Stimulated activated CD8-positive, alpha-beta memory T cell treated with anti-CD3 and anti-CD28 coated beads, Interleukin-15, amount 100 ng/mL, for 4 hours (primary cell): ENCODE data around the gene TP53AIP1.

Experiments
- DNase-seq, 2 donors: peaks; one replicate each; pipeline ENCODE4 v3.0.0-alpha.2; 2020; ENCODE audit warnings: low read depth in 2 of 2

Gene TP53AIP1

GRCh38 chr11:128943428-128943976 lies 831 bp upstream of the TP53AIP1 start:
- DNase-seq, result no peak

- no peak for DNase-seq
Measured at GRCh38 chr11:128942272-128942612, 429 bp downstream of the TP53AIP1 start.

- no peak for DNase-seq
Measured at GRCh38 chr11:128941573-128942271, 949 bp downstream of the TP53AIP1 start.

- DNase-seq, result no peak
Measured at GRCh38 chr11:128941110-128941509, 1.6 kb downstream of the TP53AIP1 start.

GRCh38 chr11:128940603-128941002 lies 2.1 kb downstream of the TP53AIP1 start:
- DNase-seq, result no peak

GRCh38 chr11:128940156-128940555 lies 2.5 kb downstream of the TP53AIP1 start:
- DNase-seq, result no peak

- DNase-seq, result no peak
Measured at GRCh38 chr11:128939591-128939990, 3.1 kb downstream of the TP53AIP1 start.

- DNase-seq, result no peak
Measured at GRCh38 chr11:128938156-128938885, 4.3 kb downstream of the TP53AIP1 start.

- DNase-seq, result no peak
Measured at GRCh38 chr11:128937480-128937879, 5.2 kb downstream of the TP53AIP1 start.

GRCh38 chr11:128936606-128937251 lies 5.9 kb downstream of the TP53AIP1 start:
- DNase-seq, result no peak

- no peak for DNase-seq
Measured at GRCh38 chr11:128934926-128935325, 7.7 kb downstream of the TP53AIP1 start.

GRCh38 chr11:128934351-128934750 lies 8.3 kb downstream of the TP53AIP1 start:
- DNase-seq, result no peak

- no peak for DNase-seq
Measured at GRCh38 chr11:128933481-128934178, 9.0 kb downstream of the TP53AIP1 start.

GRCh38 chr11:128931668-128932067 lies 11.0 kb downstream of the TP53AIP1 start:
- no peak for DNase-seq

GRCh38 chr11:128931066-128931465 lies 11.6 kb downstream of the TP53AIP1 start:
- no peak for DNase-seq

- DNase-seq, result no peak
Measured at GRCh38 chr11:128929991-128930390, 12.7 kb downstream of the TP53AIP1 start.

- no peak for DNase-seq
Measured at GRCh38 chr11:128929468-128929867, 13.2 kb downstream of the TP53AIP1 start.

- DNase-seq, result no peak
Measured at GRCh38 chr11:128928400-128928799, 14.3 kb downstream of the TP53AIP1 start.

- DNase-seq, result no peak
Measured at GRCh38 chr11:128927683-128928336, 14.9 kb downstream of the TP53AIP1 start.

- no peak for DNase-seq
Measured at GRCh38 chr11:128927108-128927461, 15.6 kb downstream of the TP53AIP1 start.

GRCh38 chr11:128926437-128927107 lies 16.1 kb downstream of the TP53AIP1 start:
- no peak for DNase-seq
